Muscle layer of colon (tissue), 2 donors: Measurements from ENCODE around the gene ADAM12.

Source experiments
- H3K27ac ChIP-seq: one replicate; pipeline ENCODE4 v1.7.0; 2013; ENCODE audit warnings: low read depth, mild to moderate bottlenecking, low read length, moderate library complexity
- H3K27me3 ChIP-seq, 2 donors: one replicate each; pipeline ENCODE4 v1.7.0; 2013; ENCODE audit warnings: low read length in 2 of 2, mild to moderate bottlenecking in 2 of 2; ENCODE audit not compliant: insufficient read depth in 2 of 2, control insufficient read depth in 1 of 2
- H3K36me3 ChIP-seq: one replicate; pipeline ENCODE4 v1.7.0; 2013; ENCODE audit warnings: mild to moderate bottlenecking, low read length; ENCODE audit not compliant: insufficient read depth
- H3K4me1 ChIP-seq: one replicate; pipeline ENCODE4 v1.7.0; 2013; ENCODE audit warnings: mild to moderate bottlenecking, low read length; ENCODE audit not compliant: insufficient read depth
- H3K4me3 ChIP-seq, 2 donors: one replicate each; pipeline ENCODE4 v1.7.0; 2013; ENCODE audit warnings: low read length in 2 of 2, low read depth in 1 of 2, mild to moderate bottlenecking in 1 of 2, moderate library complexity in 1 of 2
- H3K9ac ChIP-seq: one replicate; pipeline ENCODE4 v1.7.0; 2013; ENCODE audit warnings: low read length
- H3K9me3 ChIP-seq: one replicate; pipeline ENCODE4 v1.7.0; 2013; ENCODE audit warnings: mild to moderate bottlenecking, low read length
- donor health status: abdominal sarcoma.
- donor health status: Adenocarcinoma of cecum.

The ADAM12 gene

GRCh38 chr10:126156012-126156411 lies 232.3 kb downstream of the ADAM12 start:
- no peak overlapping the region for H3K27ac ChIP-seq
- H3K9me3 ChIP-seq, result no peaks in the 10 kb centered on the region
- no peaks in the 10 kb centered on the region for H3K27me3 ChIP-seq
- H3K4me3 ChIP-seq, result no peak overlapping the region
- no peaks in the 10 kb centered on the region for H3K4me1 ChIP-seq
- H3K9ac ChIP-seq, result no peak overlapping the region
- H3K36me3 ChIP-seq, result no peaks in the 10 kb centered on the region

DNA sequence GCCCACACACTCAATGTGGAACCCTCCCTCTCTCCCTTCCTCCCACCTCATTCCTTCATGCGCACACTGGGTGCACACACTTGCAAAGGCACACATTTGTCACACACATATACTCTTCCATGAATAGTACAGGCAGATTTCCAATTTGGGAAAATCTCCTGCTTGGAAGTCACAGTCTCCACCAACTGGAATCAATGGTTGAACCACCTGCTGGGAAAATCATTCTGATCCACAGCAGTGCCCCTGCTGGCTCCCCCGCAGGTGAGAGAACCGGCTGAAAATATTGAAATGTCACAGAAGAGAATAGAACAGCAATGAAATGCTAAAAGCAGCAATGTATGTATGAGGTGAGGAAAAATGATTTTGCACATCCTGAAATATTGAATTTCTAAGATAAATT lies 232.7 kb downstream of the ADAM12 start:
- Histone ChIP-seq H3K9ac (no peak overlapping the region), H3K4me3 (no peak overlapping the region), H3K27me3 (no peaks in the 10 kb centered on the region), H3K27ac (no peak overlapping the region), H3K4me1 (no peaks in the 10 kb centered on the region), H3K36me3 (no peaks in the 10 kb centered on the region), H3K9me3 (no peaks in the 10 kb centered on the region)

GRCh38 chr10:126153711-126154628 lies 234.3 kb downstream of the ADAM12 start:
- Histone ChIP-seq H3K27me3 (no peaks in the 10 kb centered on the region), H3K36me3 (no peaks in the 10 kb centered on the region), H3K4me3 (no peak overlapping the region), H3K4me1 (no peaks in the 10 kb centered on the region), H3K27ac (no peak overlapping the region), H3K9me3 (no peaks in the 10 kb centered on the region), H3K9ac (no peak overlapping the region)

DNA sequence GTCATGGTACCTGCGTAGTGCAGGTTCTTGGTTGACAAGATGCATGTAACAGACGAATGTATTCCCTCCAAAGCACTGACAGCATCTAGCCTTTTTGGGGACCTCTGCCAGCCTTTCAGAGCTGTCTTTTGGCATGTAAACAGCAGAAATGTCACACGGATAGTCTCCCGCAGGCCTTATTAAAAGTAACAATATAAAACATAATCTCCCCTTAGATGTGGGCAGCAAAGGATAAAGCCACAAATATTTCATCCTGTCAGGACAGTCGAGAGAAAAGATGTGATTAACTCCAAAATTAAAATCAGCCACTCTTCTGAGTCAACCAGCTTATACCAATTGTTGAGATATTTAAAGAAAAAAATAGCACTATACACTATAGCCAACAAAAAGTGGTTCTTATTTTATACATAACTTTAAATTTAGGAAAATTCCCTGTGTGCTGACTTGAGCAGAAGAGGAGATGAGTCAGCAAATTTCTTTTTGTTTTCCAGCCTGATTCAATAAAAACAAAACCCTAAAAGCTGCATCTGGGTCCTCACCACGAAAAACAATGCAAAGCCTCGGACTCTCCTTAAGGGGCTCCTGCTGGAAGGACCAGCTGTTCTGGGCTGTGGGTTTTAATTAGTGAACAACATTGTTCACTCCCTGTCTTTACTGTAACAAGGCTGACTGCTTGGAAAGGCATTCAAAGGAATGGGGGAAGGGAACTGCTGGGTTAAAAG lies 240.2 kb downstream of the ADAM12 start:
- no peaks in the 10 kb centered on the region for H3K4me1 ChIP-seq
- no peaks in the 10 kb centered on the region for H3K9me3 ChIP-seq
- no peaks in the 10 kb centered on the region for H3K36me3 ChIP-seq
- no peak overlapping the region for H3K9ac ChIP-seq
- no peak overlapping the region for H3K27ac ChIP-seq
- no peaks in the 10 kb centered on the region for H3K27me3 ChIP-seq
- H3K4me3 ChIP-seq, result no peak overlapping the region

DNA sequence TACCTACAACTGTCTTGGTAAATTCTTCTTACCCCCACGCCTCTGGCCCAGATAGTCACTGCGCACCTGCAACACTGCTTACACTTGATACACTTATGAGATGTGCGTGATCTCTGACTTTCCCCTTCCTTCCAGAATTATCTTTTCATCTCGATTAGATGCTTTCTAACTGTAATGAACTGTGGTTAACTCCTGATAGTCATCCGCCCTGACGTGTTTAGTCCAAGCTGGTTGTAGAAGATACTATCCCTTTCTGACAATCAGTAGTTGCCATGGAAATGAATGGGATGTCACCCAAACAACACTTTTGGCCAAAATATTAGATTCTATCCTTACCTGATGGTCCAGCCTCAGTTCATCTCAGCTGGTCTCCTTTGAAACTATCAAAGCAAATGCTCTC lies 241.5 kb downstream of the ADAM12 start:
- no peak overlapping the region for H3K27ac ChIP-seq
- H3K9me3 ChIP-seq, result no peaks in the 10 kb centered on the region
- no peaks in the 10 kb centered on the region for H3K4me1 ChIP-seq
- no peak overlapping the region for H3K4me3 ChIP-seq
- H3K36me3 ChIP-seq, result no peaks in the 10 kb centered on the region
- no peaks in the 10 kb centered on the region for H3K27me3 ChIP-seq
- no peak overlapping the region for H3K9ac ChIP-seq

DNA sequence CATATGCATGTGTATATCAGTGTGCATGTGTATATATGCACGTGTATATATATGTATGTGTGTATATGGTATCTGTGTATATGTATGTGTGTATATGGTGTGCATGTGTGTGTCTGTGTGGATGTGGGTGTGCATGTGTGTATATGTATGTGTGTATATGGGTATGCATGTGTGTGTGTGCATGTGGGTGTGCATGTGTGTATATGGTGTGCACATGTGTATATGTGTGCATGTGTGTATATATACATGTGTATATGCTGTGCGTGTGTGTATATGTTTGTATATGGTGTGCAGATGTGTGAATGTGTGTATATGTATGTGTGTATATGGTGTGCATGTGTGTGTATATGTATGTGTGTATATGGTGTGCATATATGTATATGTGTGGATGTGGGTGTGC lies 245.2 kb downstream of the ADAM12 start:
- H3K36me3 ChIP-seq, result no peaks in the 10 kb centered on the region
- no peak overlapping the region for H3K27ac ChIP-seq
- H3K27me3 ChIP-seq, result no peaks in the 10 kb centered on the region
- H3K4me3 ChIP-seq, result no peak overlapping the region
- H3K9ac ChIP-seq, result no peak overlapping the region
- H3K4me1 ChIP-seq, result no peaks in the 10 kb centered on the region
- H3K9me3 ChIP-seq, result no peaks in the 10 kb centered on the region

- Histone ChIP-seq H3K36me3 (no peaks in the 10 kb centered on the region), H3K4me1 (no peaks in the 10 kb centered on the region), H3K9me3 (no peaks in the 10 kb centered on the region), H3K27ac (no peak overlapping the region), H3K27me3 (no peaks in the 10 kb centered on the region), H3K9ac (no peak overlapping the region), H3K4me3 (no peak overlapping the region)
Measured at GRCh38 chr10:126140746-126141273, 247.5 kb downstream of the ADAM12 start.

- H3K4me3 ChIP-seq, result no peak overlapping the region
Measured at GRCh38 chr10:126137562-126138221, 250.6 kb downstream of the ADAM12 start.

DNA sequence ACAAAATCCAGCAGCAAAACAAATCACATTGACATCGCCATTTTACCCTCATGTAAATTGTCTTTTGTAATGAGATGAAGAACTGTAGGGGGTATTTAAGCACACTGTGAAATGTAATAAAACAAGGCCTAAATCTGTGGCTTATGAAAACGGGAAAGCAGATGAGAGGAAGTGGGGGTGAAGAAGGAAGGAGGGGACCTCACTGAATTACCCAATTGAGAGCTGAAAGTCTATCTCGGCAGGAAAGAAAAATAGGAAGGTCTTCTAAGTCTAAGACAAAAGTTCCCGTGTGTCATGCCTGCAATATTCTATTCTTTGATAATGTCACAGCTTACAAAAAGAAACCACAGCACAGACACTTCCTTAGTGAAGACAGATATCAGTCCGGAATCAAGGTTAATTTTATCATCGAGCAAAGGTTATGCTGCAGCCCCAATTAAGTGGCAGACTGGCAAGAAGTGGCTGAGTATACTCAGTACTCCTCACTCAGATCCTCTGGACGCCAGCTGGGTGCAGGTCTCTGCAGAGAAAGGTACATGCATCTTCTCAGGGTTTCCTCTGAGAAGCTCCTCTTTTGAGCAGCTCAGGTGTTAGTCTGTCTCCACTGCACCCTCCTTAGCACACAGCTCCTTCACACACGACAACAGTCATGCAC lies 252.2 kb downstream of the ADAM12 start:
- Histone ChIP-seq H3K36me3 (no peaks in the 10 kb centered on the region), H3K27me3 (no peaks in the 10 kb centered on the region), H3K27ac (no peak overlapping the region), H3K9ac (no peak overlapping the region), H3K9me3 (no peaks in the 10 kb centered on the region), H3K4me1 (no peaks in the 10 kb centered on the region), H3K4me3 (no peak overlapping the region)

More at GRCh38 chr10:126137562-126138221, 250.6 kb downstream of the ADAM12 start:
- Histone ChIP-seq H3K27me3 (no peaks in the 10 kb centered on the region), H3K27ac (no peak overlapping the region), H3K4me1 (no peaks in the 10 kb centered on the region), H3K9me3 (no peaks in the 10 kb centered on the region), H3K9ac (no peak overlapping the region), H3K36me3 (no peaks in the 10 kb centered on the region)

DNA sequence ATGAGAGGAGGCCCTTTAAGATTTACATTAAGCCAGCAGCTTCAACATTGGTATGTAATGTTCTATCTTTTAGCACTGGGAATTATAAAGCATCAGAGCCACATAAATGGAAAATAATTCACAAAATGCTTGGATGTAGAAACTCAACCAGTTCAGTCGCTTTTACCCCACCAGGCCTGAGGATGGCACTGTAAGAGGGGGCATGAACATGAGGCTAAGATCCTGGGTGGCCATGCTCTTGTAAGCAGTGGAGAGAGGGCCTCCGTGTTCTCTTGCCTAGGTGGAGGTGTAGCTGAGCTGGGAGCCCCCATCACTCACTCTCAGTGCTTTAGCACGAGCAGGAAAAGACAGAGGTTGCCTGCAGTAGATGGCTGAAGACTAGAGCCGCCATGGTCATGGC lies 253.1 kb downstream of the ADAM12 start:
- Histone ChIP-seq H3K4me1 (no peaks in the 10 kb centered on the region), H3K4me3 (no peak overlapping the region), H3K36me3 (no peaks in the 10 kb centered on the region), H3K9ac (no peak overlapping the region), H3K27ac (no peak overlapping the region), H3K9me3 (no peaks in the 10 kb centered on the region), H3K27me3 (no peaks in the 10 kb centered on the region)
